ENCODE measurements around the gene KCNIP4.

DNA sequence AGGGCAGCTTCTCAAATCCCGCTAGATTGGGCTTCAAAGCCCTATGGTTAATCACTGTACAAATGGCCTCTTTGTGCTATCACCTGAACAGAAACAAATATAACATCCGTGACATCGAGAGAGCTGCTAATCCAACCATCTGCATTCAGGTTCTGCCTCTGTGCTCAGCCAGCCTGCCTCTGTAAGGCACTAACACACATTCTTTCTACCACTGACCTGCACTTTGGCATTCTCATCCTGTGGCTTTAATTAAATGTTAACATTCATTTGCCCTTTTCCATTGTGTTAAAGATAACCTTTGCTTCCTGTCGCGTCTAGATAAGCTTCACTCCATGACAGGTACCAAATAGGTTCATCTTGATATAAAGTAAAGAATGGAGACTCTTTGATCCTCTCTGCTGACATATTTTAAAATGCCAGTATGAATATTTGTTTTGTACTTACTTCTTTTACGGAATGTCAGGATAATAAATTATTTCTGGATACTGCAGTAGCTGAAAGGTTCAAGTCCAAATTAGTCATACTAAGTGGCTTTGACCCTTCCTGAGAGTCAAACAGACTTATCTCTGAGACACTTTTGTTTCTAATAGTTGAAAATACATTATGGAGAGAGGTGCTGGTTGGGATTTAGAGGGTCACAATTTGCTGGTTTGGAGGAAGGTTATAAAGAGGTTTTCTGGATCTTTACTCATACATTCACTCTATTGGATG lies 742.6 kb downstream of the KCNIP4 start:
- TF ChIP-seq POLR2A (IDR thresholded peaks at IDR 0.05) (no peak), CTCF (IDR thresholded peaks at IDR 0.05 in 8 of 11, conservative IDR thresholded peaks at IDR 0.05 in 3 of 11) (no peak), POLR2AphosphoS5 (IDR thresholded peaks at IDR 0.05) (no peak)
